HepG2 (cell line): ENCODE measurements around the gene SLC16A3. TPM values are rescaled to one million over a fixed set of nuclear protein-coding genes. Genes with fewer than 3 reads are reported as not detected.

Experiments
- AGO2 ChIP-seq: fragments of 200-400 bp; formaldehyde crosslinking; optimal IDR thresholded peaks from 2 replicates; pipeline ENCODE3; 2017; ENCODE audit warnings: mild to moderate bottlenecking, low read depth, low read length, moderate library complexity
- ATF7-NPFF ChIP-seq: sonication (generic); formaldehyde crosslinking; IDR thresholded peaks from 2 replicates; pipeline ENCODE4 v1.8.1; 2023; ENCODE audit warnings: mild to moderate bottlenecking, low read depth, missing genetic modification reagents, moderate library complexity
- CHCHD3 ChIP-seq: sonication (generic); formaldehyde crosslinking; IDR thresholded peaks from 2 replicates; pipeline ENCODE4 v1.8.0; 2022; ENCODE audit warnings: mild to moderate bottlenecking, missing genetic modification reagents, moderate library complexity
- ERF ChIP-seq: IDR thresholded peaks from 2 replicates; pipeline ENCODE4 v1.6.1; 2018; ENCODE audit warnings: missing biosample characterization, missing genetic modification reagents
- HOXA7 ChIP-seq: sonication (generic); formaldehyde crosslinking; IDR thresholded peaks from 2 replicates; pipeline ENCODE4 v1.8.1; 2022; ENCODE audit warnings: mild to moderate bottlenecking, missing genetic modification reagents, moderate library complexity
- TBX2 ChIP-seq: sonication (generic); formaldehyde crosslinking; IDR thresholded peaks from 2 replicates; pipeline ENCODE4 v1.5.0; 2020; ENCODE audit warnings: missing genetic modification reagents, mild to moderate bottlenecking, borderline replicate concordance
- YY1 ChIP-seq: IDR thresholded peaks from 2 replicates; pipeline ENCODE4 v1.6.1; 2011; ENCODE audit warnings: low read length, low read depth, moderate library complexity, mild to moderate bottlenecking; ENCODE audit not compliant: insufficient read depth, insufficient replicate concordance
- ZNF30 ChIP-seq: sonication (generic); formaldehyde crosslinking; IDR thresholded peaks from 2 replicates; pipeline ENCODE4 v1.5.0; 2020; ENCODE audit warnings: mild to moderate bottlenecking, missing genetic modification reagents
- ZNF510 ChIP-seq: sonication (generic); formaldehyde crosslinking; IDR thresholded peaks from 2 replicates; pipeline ENCODE4 v1.4.0; 2020; ENCODE audit warnings: low read depth, mild to moderate bottlenecking, missing genetic modification reagents
- ZNF607 ChIP-seq: sonication (generic); formaldehyde crosslinking; IDR thresholded peaks from 2 replicates; pipeline ENCODE4 v1.5.1; 2020; ENCODE audit warnings: missing genetic modification reagents, mild to moderate bottlenecking, borderline replicate concordance
- ZNF775 ChIP-seq: sonication (generic); formaldehyde crosslinking; IDR thresholded peaks from 2 replicates; pipeline ENCODE4 v1.4.0; 2020; ENCODE audit warnings: missing genetic modification reagents, mild to moderate bottlenecking, moderate library complexity, borderline replicate concordance
- polyA plus RNA-seq, 8 experiments: library from polyadenylated mRNA; depleted of rRNA in 3 of 8; stranded (reverse) in 7 of 8; unstranded in 1 of 8; fragments of >200 nt; fragmentation: Illumina TruSeq in 4 of 8; extraction: Trizol in 4 of 8; gene quantifications; 2 replicates each; pipeline versions ENCODE4 v1.2.1 to v1.2.3, GENCODE V29; 2011 to 2016; ENCODE audit warnings: low read depth in 4 of 8, missing spikeins in 1 of 8, mixed read lengths in 1 of 8; ENCODE audit not compliant: insufficient read depth in 1 of 8
- total RNA-seq, 5 experiments: library from RNA; depleted of rRNA; stranded (reverse); fragments of >200 nt; fragmentation: Illumina TruSeq; extraction: Trizol; gene quantifications; 2 replicates each; pipeline ENCODE4 v1.2.3, GENCODE V29; 2016; ENCODE audit warnings: low read depth in 1 of 5
- TF ChIP-seq, protein P1 (sequence below): IDR thresholded peaks from 2 replicates; pipeline ENCODE4 v1.6.1; 2016; ENCODE audit warnings: missing biosample characterization, missing genetic modification reagents, low read depth
- TF ChIP-seq, protein P2 (sequence below), 2 experiments: sonication (generic) in 1 of 2; formaldehyde crosslinking in 1 of 2; IDR thresholded peaks; 2 replicates each; pipeline versions ENCODE4 v1.4.0 to v1.6.1; 2018 to 2020; ENCODE audit warnings: missing genetic modification reagents in 2 of 2, borderline replicate concordance in 1 of 2, low read depth in 1 of 2, mild to moderate bottlenecking in 1 of 2, missing biosample characterization in 1 of 2
- TF ChIP-seq, protein P3 (sequence below): IDR thresholded peaks from 2 replicates; pipeline ENCODE4 v1.6.1; 2016; ENCODE audit warnings: mild to moderate bottlenecking, missing biosample characterization, missing genetic modification reagents

Gene SLC16A3
- total and polyA plus RNA-seq, 2 of the 13 experiments (the other 11 are each of a cell fraction or from before 2014, with no cell fraction given) = 242 to 349 TPM

DNA sequence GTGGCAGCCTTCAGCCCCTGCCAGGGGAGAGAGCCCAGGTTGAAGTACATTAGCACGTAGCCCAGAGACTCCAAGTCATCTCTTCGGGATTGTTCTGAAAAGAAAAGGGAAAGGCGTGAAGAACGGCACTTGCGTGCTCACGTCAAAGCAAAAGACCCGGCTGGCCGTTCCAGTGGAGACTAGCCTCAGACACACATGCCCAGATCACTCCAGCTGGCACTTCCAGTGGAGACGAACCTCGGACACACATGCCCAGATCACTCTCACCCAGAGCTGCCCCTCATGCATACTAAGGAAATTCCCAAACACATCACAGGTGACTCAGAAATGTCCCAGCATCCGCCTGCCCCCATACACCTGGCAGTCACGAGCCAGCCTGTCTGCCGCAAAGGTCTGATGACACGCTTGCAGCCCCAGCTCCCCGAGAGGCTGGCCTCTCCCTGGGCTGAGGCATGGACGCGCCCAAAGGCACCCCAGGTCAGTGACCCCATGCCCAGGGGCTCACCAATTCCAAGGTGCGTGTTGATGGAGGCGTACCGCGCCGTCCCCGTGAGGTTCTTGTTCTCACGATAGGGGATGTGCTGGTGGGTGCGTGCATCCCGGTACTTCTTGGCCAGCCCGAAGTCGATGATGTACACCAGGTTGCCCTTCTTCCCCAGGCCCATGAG lies 23.8 kb downstream of the SLC16A3 start (continued):
- TF ChIP-seq ZNF510 (no peak), TBX2 (CRISPR knock-in tag) (no peak), AGO2 (peak; percentile 93), ATF7-NPFF (CRISPR knock-in tag) (0 out of 2 replicates have a peak, but pooled peaks have one; percentile 35), ZNF775 (CRISPR knock-in tag) (no peak), CHCHD3 (CRISPR knock-in tag) (0 out of 2 replicates have a peak, but pooled peaks have one; percentile 53), ZNF30 (CRISPR knock-in tag) (no peak), ZNF607 (CRISPR knock-in tag) (no peak), HOXA7 (CRISPR knock-in tag) (no peak), YY1 (no peak), ERF (CRISPR knock-in tag) (no peak)
- TF ChIP-seq, protein P1, sequence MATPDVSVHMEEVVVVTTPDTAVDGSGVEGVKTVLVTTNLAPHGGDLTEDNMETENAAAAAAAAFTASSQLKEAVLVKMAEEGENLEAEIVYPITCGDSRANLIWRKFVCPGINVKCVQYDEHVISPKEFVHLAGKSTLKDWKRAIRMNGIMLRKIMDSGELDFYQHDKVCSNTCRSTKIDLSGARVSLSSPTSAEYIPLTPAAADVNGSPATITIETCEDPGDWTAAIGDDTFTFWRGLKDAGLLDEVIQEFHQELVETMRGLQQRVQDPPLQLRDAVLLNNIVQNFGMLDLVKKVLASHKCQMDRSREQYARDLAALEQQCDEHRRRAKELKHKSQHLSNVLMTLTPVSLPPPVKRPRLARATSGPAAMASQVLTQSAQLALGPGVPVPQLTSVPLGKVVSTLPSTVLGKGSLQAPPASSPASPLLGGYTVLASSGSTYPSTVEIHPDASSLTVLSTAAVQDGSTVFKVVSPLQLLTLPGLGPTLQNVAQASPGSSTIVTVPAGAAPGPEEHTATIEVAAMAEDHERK (CRISPR knock-in tag) = no peak
- TF ChIP-seq, protein P2, sequence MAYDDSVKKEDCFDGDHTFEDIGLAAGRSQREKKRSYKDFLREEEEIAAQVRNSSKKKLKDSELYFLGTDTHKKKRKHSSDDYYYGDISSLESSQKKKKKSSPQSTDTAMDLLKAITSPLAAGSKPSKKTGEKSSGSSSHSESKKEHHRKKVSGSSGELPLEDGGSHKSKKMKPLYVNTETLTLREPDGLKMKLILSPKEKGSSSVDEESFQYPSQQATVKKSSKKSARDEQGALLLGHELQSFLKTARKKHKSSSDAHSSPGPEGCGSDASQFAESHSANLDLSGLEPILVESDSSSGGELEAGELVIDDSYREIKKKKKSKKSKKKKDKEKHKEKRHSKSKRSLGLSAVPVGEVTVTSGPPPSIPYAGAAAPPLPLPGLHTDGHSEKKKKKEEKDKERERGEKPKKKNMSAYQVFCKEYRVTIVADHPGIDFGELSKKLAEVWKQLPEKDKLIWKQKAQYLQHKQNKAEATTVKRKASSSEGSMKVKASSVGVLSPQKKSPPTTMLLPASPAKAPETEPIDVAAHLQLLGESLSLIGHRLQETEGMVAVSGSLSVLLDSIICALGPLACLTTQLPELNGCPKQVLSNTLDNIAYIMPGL (CRISPR knock-in tag; IDR thresholded peaks at IDR 0.05; ENCODE audit: borderline replicate concordance in 1 of 2, low read depth in 1 of 2) = no peak
- TF ChIP-seq, protein P3, sequence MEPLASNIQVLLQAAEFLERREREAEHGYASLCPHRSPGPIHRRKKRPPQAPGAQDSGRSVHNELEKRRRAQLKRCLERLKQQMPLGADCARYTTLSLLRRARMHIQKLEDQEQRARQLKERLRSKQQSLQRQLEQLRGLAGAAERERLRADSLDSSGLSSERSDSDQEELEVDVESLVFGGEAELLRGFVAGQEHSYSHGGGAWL (CRISPR knock-in tag) = no peak
